GM18873 (cell line): ENCODE measurements around the gene ATP6V0A4.
"Not testable (repeated sequence)": the region's sequence is repeated elsewhere in the genome, so short reads cannot be mapped to it uniquely, and the experiment has no call there.

ENCODE experiments used
- ATAC-seq: cut with Tn5 transposase; IDR thresholded peaks from one replicate; pipeline ENCODE4 v1.9.1; 2021; ENCODE audit warnings: mild to moderate bottlenecking, moderate library complexity, moderate number of reproducible peaks; ENCODE audit not compliant: unreplicated experiment, low FRiP score

Gene ATP6V0A4

GRCh38 chr7:138753150-138753518 lies 44.9 kb downstream of the ATP6V0A4 start:
- no peak for ATAC-seq

GRCh38 chr7:138752518-138753149 lies 45.4 kb downstream of the ATP6V0A4 start:
- ATAC-seq: peak; percentile 77

GRCh38 chr7:138750901-138751464 lies 47.0 kb downstream of the ATP6V0A4 start:
- no peak for ATAC-seq

- ATAC-seq: no peak
These were observed 47.5 kb downstream of the ATP6V0A4 start for GRCh38 chr7:138750473-138750872.

GRCh38 chr7:138749960-138750359 lies 48.0 kb downstream of the ATP6V0A4 start:
- ATAC-seq: no peak

GRCh38 chr7:138748666-138749065 lies 49.3 kb downstream of the ATP6V0A4 start:
- no peak for ATAC-seq

- ATAC-seq: no peak
These were observed 51.9 kb downstream of the ATP6V0A4 start for GRCh38 chr7:138746073-138746472.

GRCh38 chr7:138745189-138745588 lies 52.8 kb downstream of the ATP6V0A4 start:
- no peak for ATAC-seq

- no peak for ATAC-seq
These were observed 56.6 kb downstream of the ATP6V0A4 start for GRCh38 chr7:138741453-138741735.

- ATAC-seq: no peak
These were observed 58.1 kb downstream of the ATP6V0A4 start for GRCh38 chr7:138739859-138740258.

GRCh38 chr7:138738551-138739335 lies 59.3 kb downstream of the ATP6V0A4 start:
- ATAC-seq: no peak

GRCh38 chr7:138738114-138738513 lies 59.9 kb downstream of the ATP6V0A4 start:
- no peak for ATAC-seq

GRCh38 chr7:138735399-138735798 lies 62.6 kb downstream of the ATP6V0A4 start:
- no peak for ATAC-seq

GRCh38 chr7:138731733-138732132 lies 66.3 kb downstream of the ATP6V0A4 start:
- not testable (repeated sequence) for ATAC-seq

GRCh38 chr7:138729444-138729843 lies 68.6 kb downstream of the ATP6V0A4 start:
- no peak for ATAC-seq

- ATAC-seq: no peak
These were observed 70.5 kb downstream of the ATP6V0A4 start for GRCh38 chr7:138727336-138728099.

GRCh38 chr7:138726288-138726687 lies 71.7 kb downstream of the ATP6V0A4 start:
- ATAC-seq: no peak

- ATAC-seq: no peak
These were observed 77.7 kb downstream of the ATP6V0A4 start for GRCh38 chr7:138720286-138720685.

- ATAC-seq: no peak
These were observed 81.1 kb downstream of the ATP6V0A4 start for GRCh38 chr7:138716889-138717288.

GRCh38 chr7:138713191-138713590 lies 84.8 kb downstream of the ATP6V0A4 start:
- no peak for ATAC-seq

GRCh38 chr7:138712652-138713051 lies 85.3 kb downstream of the ATP6V0A4 start:
- ATAC-seq: no peak
